ENCODE results near the gene MAP2K7.

The MAP2K7 gene

GRCh38 chr19:7874076-7874896, 29.4 kb upstream of the MAP2K7 start, which contains the start of gene PRR36:
PRR36 (minus strand) TSS chr19:7874390; CDS start chr19:7873689, 701 bp downstream.
- peaks cover 16% of the 10 kb centered on the region for H3K4me1 ChIP-seq (ENCODE audit: insufficient read depth, low read length, poor library complexity, severe bottlenecking)
- H3K9me2 ChIP-seq (replicated peaks; ENCODE audit: low read depth, low read length): no peaks in the 10 kb centered on the region
- H4K20me1 ChIP-seq (ENCODE audit: insufficient read depth, low read length, poor library complexity, severe bottlenecking): no peaks in the 10 kb centered on the region
- H3K9me3 ChIP-seq (ENCODE audit: insufficient read depth, low read depth, low read length): no peaks in the 10 kb centered on the region
- peak within 1 kb of the TSS; percentile 67 for H3K4me2 ChIP-seq (ENCODE audit: low read depth, low read length, poor library complexity, severe bottlenecking)
- H3K27me3 ChIP-seq (ENCODE audit: insufficient read depth, low read length, poor library complexity, severe bottlenecking): no peaks in the 10 kb centered on the region
- peaks cover 4% of the 10 kb centered on the region; the same call in 1 of the 2 replicates for H3F3A ChIP-seq (ENCODE audit: low read depth)
- H3K79me2 ChIP-seq (ENCODE audit: insufficient read depth, low read length): no peaks in the 10 kb centered on the region
- no peaks in the 10 kb centered on the region for H3K36me3 ChIP-seq (ENCODE audit: insufficient read depth, low read length)
- peak within 1 kb of the TSS; percentile 78 for H3K4me3 ChIP-seq (ENCODE audit: low read length, poor library complexity, severe bottlenecking)
- H3K9ac ChIP-seq (ENCODE audit: low read depth, low read length, poor library complexity, severe bottlenecking): peak within 1 kb of the TSS; percentile 79
- TF ChIP-seq EZH2phosphoT487 (IDR thresholded peaks at IDR 0.05; ENCODE audit: borderline replicate concordance) (no peak), CTCF (conservative IDR thresholded peaks at IDR 0.05; ENCODE audit: low read length) (no peak)
- peak within 1 kb of the TSS; percentile 95 for H2AFZ ChIP-seq (ENCODE audit: low read length)

GRCh38 chr19:7874897-7875273, 28.8 kb upstream of the MAP2K7 start:
- peaks cover 4% of the 10 kb centered on the region; the same call in 1 of the 2 replicates for H3F3A ChIP-seq (ENCODE audit: low read depth)
- H4K20me1 ChIP-seq (ENCODE audit: insufficient read depth, low read length, poor library complexity, severe bottlenecking): no peaks in the 10 kb centered on the region
- no peaks in the 10 kb centered on the region for H3K79me2 ChIP-seq (ENCODE audit: insufficient read depth, low read length)
- no peaks in the 10 kb centered on the region for H3K9me3 ChIP-seq (ENCODE audit: insufficient read depth, low read depth, low read length)
- H2AFZ ChIP-seq (ENCODE audit: low read length): peak overlapping the region; percentile 95
- no peaks in the 10 kb centered on the region for H3K9me2 ChIP-seq (replicated peaks; ENCODE audit: low read depth, low read length)
- peak overlapping the region; percentile 79 for H3K9ac ChIP-seq (ENCODE audit: low read depth, low read length, poor library complexity, severe bottlenecking)
- TF ChIP-seq EZH2phosphoT487 (IDR thresholded peaks at IDR 0.05; ENCODE audit: borderline replicate concordance) (no peak), CTCF (conservative IDR thresholded peaks at IDR 0.05; ENCODE audit: low read length) (no peak)
- H3K27me3 ChIP-seq (ENCODE audit: insufficient read depth, low read length, poor library complexity, severe bottlenecking): no peaks in the 10 kb centered on the region
- no peaks in the 10 kb centered on the region for H3K36me3 ChIP-seq (ENCODE audit: insufficient read depth, low read length)
- peak overlapping the region; percentile 67 for H3K4me2 ChIP-seq (ENCODE audit: low read depth, low read length, poor library complexity, severe bottlenecking)
- H3K4me1 ChIP-seq (ENCODE audit: insufficient read depth, low read length, poor library complexity, severe bottlenecking): peaks cover 16% of the 10 kb centered on the region
- peak overlapping the region; percentile 78 for H3K4me3 ChIP-seq (ENCODE audit: low read length, poor library complexity, severe bottlenecking)

GRCh38 chr19:7877249-7877836, 26.3 kb upstream of the MAP2K7 start:
- Histone ChIP-seq H2AFZ (ENCODE audit: low read length) (no peak overlapping the region), H3K79me2 (ENCODE audit: insufficient read depth, low read length) (no peaks in the 10 kb centered on the region), H3K4me2 (ENCODE audit: low read depth, low read length, poor library complexity, severe bottlenecking) (no peak overlapping the region), H4K20me1 (ENCODE audit: insufficient read depth, low read length, poor library complexity, severe bottlenecking) (no peaks in the 10 kb centered on the region), H3K36me3 (ENCODE audit: insufficient read depth, low read length) (no peaks in the 10 kb centered on the region), H3K4me1 (ENCODE audit: insufficient read depth, low read length, poor library complexity, severe bottlenecking) (peaks cover 5% of the 10 kb centered on the region), H3K27me3 (ENCODE audit: insufficient read depth, low read length, poor library complexity, severe bottlenecking) (no peaks in the 10 kb centered on the region), H3K4me3 (ENCODE audit: low read length, poor library complexity, severe bottlenecking) (no peak overlapping the region), H3K9ac (ENCODE audit: low read depth, low read length, poor library complexity, severe bottlenecking) (no peak overlapping the region), H3F3A (ENCODE audit: low read depth) (no peaks in the 10 kb centered on the region), H3K9me2 (replicated peaks; ENCODE audit: low read depth, low read length) (no peaks in the 10 kb centered on the region), H3K9me3 (ENCODE audit: insufficient read depth, low read depth, low read length) (no peaks in the 10 kb centered on the region)
- no peak for TF ChIP-seq CTCF (conservative IDR thresholded peaks at IDR 0.05; ENCODE audit: low read length)
- no peak for TF ChIP-seq EZH2phosphoT487 (IDR thresholded peaks at IDR 0.05; ENCODE audit: borderline replicate concordance)

Measured in Loucy (cell line).